ENCODE results near the gene KIF18A. TPM values are rescaled to one million over a fixed set of nuclear protein-coding genes. Genes with fewer than 3 reads are reported as not detected.
"Not testable (repeated sequence)": the region's sequence is repeated elsewhere in the genome, so short reads cannot be mapped to it uniquely, and the experiment has no call there.

KIF18A gene
- total RNA-seq, 2 donors from 2014 or later: 8.1 to 25.9 TPM

DNA sequence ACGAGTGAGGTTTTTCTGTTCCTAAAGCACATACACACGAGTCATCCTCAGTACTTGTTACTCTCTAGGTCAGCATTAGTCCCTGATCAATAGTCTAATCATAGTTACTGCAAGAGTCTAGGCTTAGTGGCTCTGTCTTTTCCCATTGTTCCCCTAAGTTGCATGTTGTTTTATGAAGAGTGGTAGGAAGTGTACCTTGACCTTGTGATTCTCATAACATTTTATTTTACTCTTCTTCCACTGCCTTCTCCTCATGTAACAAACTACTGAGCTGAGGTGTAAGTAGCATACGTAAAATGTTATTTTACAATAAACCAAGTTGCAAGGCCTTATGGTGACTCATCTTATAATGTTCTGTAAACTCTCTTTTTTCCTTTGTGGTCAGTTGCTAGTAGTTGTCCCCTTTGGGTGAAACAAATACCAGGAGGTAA, 15.2 kb upstream of the KIF18A start:
- H3K27ac Mint-ChIP-seq: no peak overlapping the region
- no peak overlapping the region for H3K4me3 Mint-ChIP-seq
- no peaks in the 10 kb centered on the region for H3K9me3 Mint-ChIP-seq
- H3K4me1 Mint-ChIP-seq (ENCODE audit: low read depth in 2 of 2): peaks cover 0 to 10% of the 10 kb centered on the region in 2 donors
- H3K36me3 Mint-ChIP-seq: peaks cover 13% of the 10 kb centered on the region
- ATAC-seq: no peak
- H3K27me3 Mint-ChIP-seq: no peaks in the 10 kb centered on the region
- DNase-seq (ENCODE audit: low spot score): no peak

DNA sequence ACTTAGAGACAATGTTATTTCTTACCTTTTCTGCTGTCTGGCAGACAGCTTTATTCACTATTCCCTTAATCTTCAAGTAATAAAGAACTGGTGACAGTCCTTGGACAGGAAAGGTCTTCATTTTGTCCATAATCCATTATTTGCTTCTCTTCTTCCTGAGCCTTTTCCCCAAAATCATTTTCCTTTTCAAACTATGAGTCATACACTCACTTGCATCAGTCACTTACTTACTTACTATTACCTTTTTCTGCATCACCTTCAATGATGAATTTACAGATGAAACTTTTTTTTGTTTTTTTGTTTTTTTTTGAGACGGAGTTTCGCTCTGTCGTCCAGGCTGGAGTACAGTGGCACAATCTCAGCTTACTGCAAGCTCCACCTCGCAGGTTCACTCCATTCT, 9.8 kb upstream of the KIF18A start:
- Mint-ChIP-seq H3K4me1 (ENCODE audit: low read depth in 2 of 2) (peaks cover 0 to 5% of the 10 kb centered on the region in 2 donors), H3K9me3 (no peaks in the 10 kb centered on the region), H3K27ac (no peak overlapping the region), H3K36me3 (no peaks in the 10 kb centered on the region), H3K4me3 (no peak overlapping the region), H3K27me3 (no peaks in the 10 kb centered on the region)
- no peak for DNase-seq (ENCODE audit: low spot score)
- ATAC-seq: no peak

DNA sequence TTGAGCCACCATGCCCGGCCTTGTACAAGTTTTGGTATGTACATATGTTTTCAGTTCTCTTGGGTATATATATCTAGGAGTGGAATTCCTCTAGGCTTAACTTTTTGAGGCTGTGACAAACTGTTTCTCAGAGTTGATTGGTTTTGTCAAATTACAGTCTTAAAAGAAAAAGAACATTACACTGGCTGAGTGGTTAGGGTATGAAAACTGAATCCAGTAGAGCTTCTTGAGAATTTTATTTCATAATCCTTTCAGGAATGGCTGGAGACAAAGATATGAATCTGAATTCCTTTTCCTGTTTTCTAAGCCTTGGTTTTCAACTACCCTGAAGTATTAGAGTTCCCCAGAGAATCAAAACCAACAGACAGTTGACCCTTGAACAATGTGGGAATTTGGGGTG, 6.8 kb upstream of the KIF18A start:
- peaks cover 11 to 12% of the 10 kb centered on the region in 2 donors for H3K4me1 Mint-ChIP-seq (ENCODE audit: low read depth in 2 of 2)
- no peak overlapping the region for H3K27ac Mint-ChIP-seq
- no peak overlapping the region for H3K4me3 Mint-ChIP-seq
- H3K9me3 Mint-ChIP-seq: no peaks in the 10 kb centered on the region
- ATAC-seq (no peak), DNase-seq (ENCODE audit: low spot score) (no peak)
- peaks cover 4% of the 10 kb centered on the region for H3K36me3 Mint-ChIP-seq
- H3K27me3 Mint-ChIP-seq: no peaks in the 10 kb centered on the region

DNA sequence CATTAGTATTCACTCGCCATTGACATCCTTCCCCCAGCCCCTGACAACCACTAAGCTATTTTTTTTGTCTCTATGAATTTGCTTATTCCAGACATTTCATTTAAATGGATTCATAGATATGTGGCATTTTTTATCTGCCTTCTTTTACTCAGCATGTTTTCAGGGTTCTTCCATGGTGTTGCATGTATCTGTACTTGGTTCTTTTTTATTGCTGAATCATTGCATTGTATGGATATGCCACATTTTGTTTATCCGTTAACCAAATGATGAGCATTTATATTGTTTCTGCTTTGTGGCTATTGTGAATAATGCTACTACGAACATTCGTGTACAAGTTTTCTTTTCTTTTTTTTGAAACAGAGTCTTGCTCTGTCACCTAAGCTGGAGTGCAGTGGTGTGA, 6.2 kb upstream of the KIF18A start:
- H3K27ac Mint-ChIP-seq: no peak overlapping the region
- DNase-seq (ENCODE audit: low spot score) (no peak), ATAC-seq (no peak)
- peaks cover 15 to 19% of the 10 kb centered on the region in 2 donors for H3K4me1 Mint-ChIP-seq (ENCODE audit: low read depth in 2 of 2)
- H3K27me3 Mint-ChIP-seq: no peaks in the 10 kb centered on the region
- no peaks in the 10 kb centered on the region for H3K9me3 Mint-ChIP-seq
- peaks cover 4% of the 10 kb centered on the region for H3K36me3 Mint-ChIP-seq
- no peak overlapping the region for H3K4me3 Mint-ChIP-seq

DNA sequence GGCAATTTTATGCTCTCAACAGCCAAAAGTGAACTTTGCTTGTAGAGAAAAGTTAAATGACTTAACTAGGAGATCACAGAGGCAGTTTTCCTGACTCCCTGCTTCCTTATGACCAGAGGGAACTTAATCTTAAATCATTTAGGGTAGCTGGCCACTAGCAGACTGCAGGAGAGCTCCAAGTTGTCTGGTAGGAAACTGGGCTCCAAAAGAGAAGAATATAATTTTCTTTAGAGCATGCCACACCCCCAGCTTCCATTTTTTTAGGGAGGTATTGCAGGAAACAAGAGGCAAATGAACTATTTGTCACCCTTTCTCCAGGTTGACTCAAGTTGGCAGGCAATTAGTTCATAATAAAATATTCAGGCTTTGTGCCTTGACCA, 2.9 kb upstream of the KIF18A start:
- Mint-ChIP-seq H3K4me1 (ENCODE audit: low read depth in 2 of 2) (peaks cover 35% of the 10 kb centered on the region in 2 donors), H3K9me3 (no peaks in the 10 kb centered on the region), H3K4me3 (peak overlapping the region; percentile 94), H3K36me3 (peaks cover 4% of the 10 kb centered on the region), H3K27ac (peak overlapping the region; percentile 93 to 94), H3K27me3 (no peaks in the 10 kb centered on the region)
- ATAC-seq: no peak
- no peak for DNase-seq (ENCODE audit: low spot score)

DNA sequence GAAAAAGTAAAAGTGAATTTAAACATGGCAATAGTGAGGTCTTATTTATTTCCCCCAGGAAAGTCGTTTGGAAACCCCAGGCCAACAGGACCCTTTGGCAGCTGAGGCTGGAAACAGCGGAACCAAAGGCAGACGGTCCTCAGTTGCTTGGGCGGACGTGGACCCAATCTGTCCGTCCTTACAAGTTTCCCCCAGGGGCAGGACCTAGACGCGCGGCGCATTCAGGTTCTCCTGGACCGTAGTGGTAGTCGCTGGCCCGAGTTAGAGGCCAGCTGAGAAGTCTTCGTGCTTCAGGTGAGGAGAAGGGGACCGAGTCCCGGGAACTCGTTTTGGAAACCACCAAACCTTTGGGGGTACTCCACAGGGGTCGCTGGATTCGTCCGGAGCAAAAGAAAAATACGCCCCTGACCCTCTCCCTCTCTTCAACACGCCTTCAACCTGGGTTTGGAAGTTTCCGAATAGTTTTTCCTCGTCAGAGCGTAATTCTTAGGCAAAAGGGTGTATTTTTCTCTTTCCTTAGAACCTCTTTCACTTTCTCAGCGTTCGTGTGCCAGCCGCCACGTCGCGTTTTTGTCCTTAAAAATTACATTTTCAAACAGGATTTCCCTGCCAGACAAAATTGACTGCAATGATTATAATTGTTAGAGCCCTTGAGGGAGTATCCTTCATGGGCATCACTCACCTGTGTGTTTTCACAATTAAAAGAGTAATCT, 2.3 kb upstream of the KIF18A start:
- peaks cover 35% of the 10 kb centered on the region in 2 donors for H3K4me1 Mint-ChIP-seq (ENCODE audit: low read depth in 2 of 2)
- H3K36me3 Mint-ChIP-seq: peaks cover 4% of the 10 kb centered on the region
- H3K9me3 Mint-ChIP-seq: no peaks in the 10 kb centered on the region
- H3K4me3 Mint-ChIP-seq: peak overlapping the region; percentile 94
- peak; percentile 69 for DNase-seq (ENCODE audit: low spot score)
- peak; percentile 48 to 59 for ATAC-seq
- peak overlapping the region; percentile 93 to 94 for H3K27ac Mint-ChIP-seq
- no peaks in the 10 kb centered on the region for H3K27me3 Mint-ChIP-seq

DNA sequence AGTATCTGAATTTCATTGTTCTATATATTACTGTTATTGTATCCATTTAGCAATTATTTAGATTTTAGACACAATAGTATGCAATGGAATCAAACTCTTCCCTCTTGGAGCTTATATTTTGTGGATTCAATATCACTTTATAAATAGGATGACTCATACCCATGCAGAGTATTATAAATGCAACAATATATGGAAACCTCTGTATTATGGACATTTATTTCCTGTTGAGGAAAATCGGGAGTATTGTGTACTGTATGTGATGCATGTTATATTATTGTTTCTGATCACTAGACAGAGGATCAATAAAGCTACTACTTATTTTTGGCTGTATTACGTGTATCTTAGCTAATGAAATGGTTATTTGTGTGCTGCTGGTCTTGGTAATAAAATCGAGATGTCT, 1.0 kb upstream of the KIF18A start:
- no peaks in the 10 kb centered on the region for H3K27me3 Mint-ChIP-seq
- H3K4me3 Mint-ChIP-seq: peak overlapping the region; percentile 94
- peaks cover 35% of the 10 kb centered on the region in 2 donors for H3K4me1 Mint-ChIP-seq (ENCODE audit: low read depth in 2 of 2)
- peaks cover 4% of the 10 kb centered on the region for H3K36me3 Mint-ChIP-seq
- H3K9me3 Mint-ChIP-seq: no peaks in the 10 kb centered on the region
- peak overlapping the region; percentile 93 to 94 for H3K27ac Mint-ChIP-seq
- DNase-seq (ENCODE audit: low spot score) (no peak), ATAC-seq (no peak)

DNA sequence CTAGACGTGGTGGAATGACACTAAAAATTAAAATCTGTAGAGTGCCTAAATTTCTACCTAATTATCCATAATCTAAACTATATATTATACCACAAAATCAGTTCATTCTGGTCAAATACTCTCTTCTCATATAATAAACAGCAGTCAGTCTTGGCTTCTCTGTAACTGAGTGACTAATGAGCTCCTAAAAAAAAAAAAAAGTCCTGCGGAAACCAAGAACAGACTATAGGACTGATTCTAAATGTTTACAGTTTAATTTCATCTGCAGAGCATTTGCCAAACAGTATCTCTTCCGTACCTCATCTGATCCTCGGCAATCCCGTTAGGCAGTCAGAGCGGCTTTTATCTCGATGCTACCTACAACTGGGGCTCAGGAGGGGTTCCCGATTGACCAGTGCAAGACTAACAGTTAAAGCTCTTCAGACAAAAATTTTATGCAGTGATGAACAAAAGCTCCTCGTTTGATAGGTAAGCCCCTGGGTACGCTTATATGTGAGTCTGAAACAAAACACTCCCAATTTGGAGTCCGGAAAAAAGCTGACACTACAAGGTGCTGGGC, 686 bp downstream of the KIF18A start:
- peak overlapping the region; percentile 93 to 94 for H3K27ac Mint-ChIP-seq
- H3K9me3 Mint-ChIP-seq: no peaks in the 10 kb centered on the region
- DNase-seq (ENCODE audit: low spot score): no peak
- H3K4me1 Mint-ChIP-seq (ENCODE audit: low read depth in 2 of 2): peaks cover 35% of the 10 kb centered on the region in 2 donors
- no peaks in the 10 kb centered on the region for H3K27me3 Mint-ChIP-seq
- H3K4me3 Mint-ChIP-seq: peak overlapping the region; percentile 94
- ATAC-seq: no peak
- H3K36me3 Mint-ChIP-seq: peaks cover 4% of the 10 kb centered on the region

DNA sequence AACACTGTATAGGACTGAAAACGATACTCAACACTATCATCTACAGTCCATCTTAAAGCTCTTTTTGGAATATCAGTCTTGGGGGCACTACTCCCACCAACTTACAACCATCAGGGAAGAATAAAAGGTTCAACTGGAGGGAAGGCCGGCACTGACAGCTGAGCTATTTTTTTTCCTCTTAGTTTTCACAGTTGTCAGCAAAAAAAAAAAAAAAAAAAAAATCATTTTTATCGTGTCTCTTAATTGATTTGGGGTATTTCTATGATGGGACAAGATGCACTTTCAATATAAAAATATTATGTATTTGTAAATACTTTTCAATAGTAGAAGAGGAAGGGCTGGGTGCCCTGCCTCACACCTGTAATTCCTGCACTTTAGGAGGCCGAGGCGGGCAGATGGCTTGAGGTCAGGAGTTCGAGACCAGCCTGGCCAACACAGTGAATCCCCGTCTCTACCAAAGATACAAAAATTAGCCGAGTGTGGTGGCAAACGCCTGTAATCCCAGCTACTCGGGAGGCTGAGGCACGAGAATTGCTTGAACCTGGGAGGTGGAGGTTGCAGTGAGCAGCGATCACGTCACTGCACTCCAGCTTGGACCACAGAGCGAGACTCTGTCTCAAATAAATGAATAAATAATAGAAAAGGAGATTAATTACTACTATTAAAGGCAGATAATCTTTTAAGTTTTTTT, 1.5 kb downstream of the KIF18A start:
- Mint-ChIP-seq H3K4me1 (ENCODE audit: low read depth in 2 of 2) (peaks cover 28 to 31% of the 10 kb centered on the region in 2 donors), H3K27me3 (no peaks in the 10 kb centered on the region), H3K4me3 (peak overlapping the region; percentile 94), H3K9me3 (no peaks in the 10 kb centered on the region), H3K27ac (no peak overlapping the region), H3K36me3 (peaks cover 4% of the 10 kb centered on the region)
- DNase-seq (ENCODE audit: low spot score) (no peak), ATAC-seq (no peak)

DNA sequence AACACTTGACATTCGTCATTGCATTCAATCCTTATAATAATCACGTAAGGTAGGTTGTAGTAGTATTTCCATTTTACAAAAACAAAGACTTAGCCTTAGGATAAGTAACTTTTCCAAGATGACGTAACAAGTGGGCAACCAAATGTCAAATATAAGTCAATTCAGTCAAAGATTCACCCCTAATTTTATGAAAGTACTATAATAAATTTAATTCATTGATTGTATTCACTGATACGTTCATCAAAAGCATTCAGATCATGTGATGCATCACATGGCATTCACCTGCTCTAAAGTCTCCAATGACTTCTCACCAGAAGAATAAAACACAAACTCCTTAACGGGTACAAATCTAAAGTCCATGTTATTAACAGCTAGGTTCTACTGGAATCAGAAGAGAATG, 2.1 kb downstream of the KIF18A start:
- peaks cover 26 to 31% of the 10 kb centered on the region in 2 donors for H3K4me1 Mint-ChIP-seq (ENCODE audit: low read depth in 2 of 2)

DNA sequence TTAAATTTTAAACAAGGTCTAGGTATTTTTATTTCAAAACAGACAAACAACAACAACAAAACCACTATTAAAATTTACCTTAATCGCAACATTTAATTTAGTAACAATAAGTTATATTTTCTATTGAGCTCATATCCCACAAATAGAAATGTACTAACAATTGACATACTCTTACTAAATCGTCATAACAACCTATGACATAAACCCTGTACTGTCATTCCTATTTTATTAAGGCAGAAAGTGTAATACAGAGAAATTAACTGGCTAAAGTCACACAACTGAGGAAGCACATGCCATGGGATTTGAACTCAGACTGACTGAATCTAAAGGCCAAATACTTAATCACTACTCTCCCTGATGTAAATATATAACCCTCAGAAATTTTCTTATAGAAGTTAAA, 3.0 kb downstream of the KIF18A start:
- H3K9me3 Mint-ChIP-seq: no peaks in the 10 kb centered on the region
- no peak for DNase-seq (ENCODE audit: low spot score)
- peaks cover 25% of the 10 kb centered on the region in 2 donors for H3K4me1 Mint-ChIP-seq (ENCODE audit: low read depth in 2 of 2)
- ATAC-seq: no peak
- H3K4me3 Mint-ChIP-seq: no peak overlapping the region
- no peaks in the 10 kb centered on the region for H3K36me3 Mint-ChIP-seq
- H3K27me3 Mint-ChIP-seq: no peaks in the 10 kb centered on the region
- H3K27ac Mint-ChIP-seq: no peak overlapping the region

More for the DNA sequence above, 2.1 kb downstream of the KIF18A start:
- peaks cover 4% of the 10 kb centered on the region for H3K36me3 Mint-ChIP-seq
- H3K9me3 Mint-ChIP-seq: no peaks in the 10 kb centered on the region
- no peak overlapping the region for H3K27ac Mint-ChIP-seq
- no peaks in the 10 kb centered on the region for H3K27me3 Mint-ChIP-seq
- DNase-seq (ENCODE audit: low spot score) (no peak), ATAC-seq (no peak)
- peak overlapping the region; percentile 94 for H3K4me3 Mint-ChIP-seq

DNA sequence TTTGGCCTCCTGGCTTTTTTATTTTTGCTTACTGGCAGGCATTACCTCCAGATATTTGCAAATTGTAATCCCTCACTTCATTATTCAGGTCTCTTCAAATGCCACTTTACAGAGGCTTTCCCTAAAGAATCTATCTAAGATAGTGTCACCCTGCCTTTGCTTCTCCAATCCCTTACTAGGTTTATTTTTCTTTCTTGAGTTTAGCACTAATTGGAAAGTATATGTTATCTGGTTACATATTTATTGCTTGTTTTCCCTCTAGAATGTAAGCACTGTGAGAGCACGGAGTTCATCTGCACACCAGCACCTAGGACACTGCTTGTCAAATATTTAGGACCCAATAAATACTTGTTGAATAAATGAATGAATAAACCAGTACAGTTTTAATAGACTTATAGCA, 3.5 kb downstream of the KIF18A start:
- Mint-ChIP-seq H3K4me3 (no peak overlapping the region), H3K27me3 (no peaks in the 10 kb centered on the region), H3K9me3 (no peaks in the 10 kb centered on the region), H3K4me1 (ENCODE audit: low read depth in 2 of 2) (peaks cover 19 to 24% of the 10 kb centered on the region in 2 donors), H3K27ac (no peak overlapping the region), H3K36me3 (no peaks in the 10 kb centered on the region)
- ATAC-seq (no peak), DNase-seq (ENCODE audit: low spot score) (no peak)

DNA sequence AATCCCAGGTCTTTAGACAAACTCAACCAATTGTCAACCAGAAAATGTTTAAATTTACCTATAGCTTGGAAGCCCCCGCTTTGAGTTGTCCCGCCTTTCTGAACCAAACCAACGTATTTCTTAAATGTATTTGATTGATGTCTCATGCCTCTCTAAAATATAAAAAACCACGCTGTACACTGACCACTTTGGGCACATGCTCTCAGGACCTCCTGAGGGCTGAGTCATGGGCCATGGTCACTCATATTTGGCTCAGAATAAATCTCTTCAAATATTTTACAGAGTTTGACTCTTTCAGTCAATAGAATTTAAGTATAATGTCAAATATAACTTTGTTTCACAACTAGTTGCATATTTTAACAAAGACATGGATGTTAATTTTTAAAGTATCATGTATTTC, 5.7 kb downstream of the KIF18A start:
- H3K27ac Mint-ChIP-seq; H3K27me3 Mint-ChIP-seq; ATAC-seq; H3K4me3 Mint-ChIP-seq; H3K4me1 Mint-ChIP-seq (ENCODE audit: low read depth in 2 of 2); H3K36me3 Mint-ChIP-seq; DNase-seq (ENCODE audit: low spot score); H3K9me3 Mint-ChIP-seq: not testable (repeated sequence)

DNA sequence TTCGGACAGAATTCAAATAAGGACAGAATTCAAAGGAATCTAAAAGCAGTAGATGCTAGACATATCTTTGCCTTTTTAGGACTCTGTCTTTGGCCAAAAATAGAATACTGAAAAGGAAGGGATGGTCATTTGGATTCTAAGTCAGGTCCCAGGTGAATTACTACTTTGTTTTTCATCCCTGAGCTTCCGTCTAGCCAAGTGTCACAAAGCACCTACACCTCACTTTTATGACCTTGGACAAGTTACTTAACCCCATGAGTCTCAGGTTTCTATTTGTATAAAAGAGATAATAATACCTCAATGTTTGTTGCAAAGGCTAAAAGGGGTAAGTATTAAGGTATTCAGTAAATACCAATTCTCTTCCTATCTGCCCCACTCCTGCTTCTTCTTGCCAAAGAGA, 7.3 kb downstream of the KIF18A start:
- Mint-ChIP-seq H3K4me1 (ENCODE audit: low read depth in 2 of 2) (peaks cover 0 to 2% of the 10 kb centered on the region in 2 donors), H3K27me3 (no peaks in the 10 kb centered on the region), H3K4me3 (no peak overlapping the region), H3K27ac (no peak overlapping the region), H3K36me3 (no peaks in the 10 kb centered on the region), H3K9me3 (no peaks in the 10 kb centered on the region)
- ATAC-seq: no peak
- DNase-seq (ENCODE audit: low spot score): no peak

Measured in natural killer cell treated with Interleukin-12 subunit alpha and Interleukin-12 subunit beta and Interleukin-15 and Interleukin-18, amount 100 ng/mL, for 72 hours (primary cell).